Thyroid gland (tissue), 4 donors: ENCODE data around the gene TMEM175. TPM values are rescaled to one million over a fixed set of nuclear protein-coding genes. Genes with fewer than 3 reads are reported as not detected.

Experiments
- DNase-seq, 2 donors: peaks; one replicate each; pipeline ENCODE4 v3.0.0-alpha.2; 2019
- H3K27ac ChIP-seq, 3 donors: fragments of 200-600 bp; sonication (generic); 1 replicate in 2 of 3; 2 replicates in 1 of 3; pipeline ENCODE4 v1.5.1; 2016 to 2019; ENCODE audit warnings: mild to moderate bottlenecking in 1 of 3, moderate library complexity in 1 of 3
- H3K27me3 ChIP-seq: fragments of 200-600 bp; sonication (generic); one replicate; pipeline ENCODE4 v1.5.1; 2019
- H3K36me3 ChIP-seq, 2 donors: fragments of 200-600 bp; sonication (generic); one replicate each; pipeline ENCODE4 v1.5.1; 2016 to 2019
- H3K4me1 ChIP-seq, 2 donors: fragments of 200-600 bp; sonication (generic); one replicate each; pipeline ENCODE4 v1.5.1; 2017 to 2019
- H3K4me3 ChIP-seq, 3 donors: fragments of 200-600 bp; sonication (generic); replicated peaks in 1 of 3; 1 replicate in 2 of 3; 2 replicates in 1 of 3; pipeline ENCODE4 v1.5.1; 2016; ENCODE audit warnings: mild to moderate bottlenecking in 1 of 3
- H3K9me3 ChIP-seq: fragments of 200-600 bp; sonication (generic); one replicate; pipeline ENCODE4 v1.5.1; 2017
- CTCF ChIP-seq, 6 experiments: fragments of 200-600 bp in 3 of 6; fragments of 450-650 bp in 3 of 6; sonication (generic) in 3 of 6; IDR thresholded peaks; one replicate each; pipeline ENCODE4 v1.5.1; 2016 to 2019; ENCODE audit warnings: antibody characterized with exemption in 6 of 6, mild to moderate bottlenecking in 2 of 6, inconsistent platforms in 1 of 6, moderate library complexity in 1 of 6
- POLR2A ChIP-seq, 2 donors: fragments of 450-650 bp; IDR thresholded peaks; one replicate each; pipeline ENCODE4 v1.6.1; 2017; ENCODE audit warnings: antibody characterized with exemption in 2 of 2, mild to moderate bottlenecking in 2 of 2, moderate library complexity in 1 of 2
- WGBS, 2 donors: methylation state at CpG; one replicate each; pipeline ENCODE4 v1.1.5; 2017; 5-methylcytosine and 5-hydroxymethylcytosine counted together
- intact Hi-C: fragments of 100-400 bp; cut with DNase I; formaldehyde crosslinking; loops from one replicate; pipeline ENCODE4 v1.15.1; 2023
- total RNA-seq, 4 donors: library from RNA; depleted of rRNA; stranded (reverse); fragments of >200 nt; gene quantifications; one replicate each; pipeline ENCODE4 v1.2.3, GENCODE V29; 2016

Gene TMEM175
- total RNA-seq, 4 donors from 2014 or later, result 33.6 to 63.9 (median 40.4) TPM

GRCh38 chr4:911221-911751 is 21.0 kb upstream of the TMEM175 start:
- Histone ChIP-seq H3K4me3 (no peak overlapping the region), H3K36me3 (peaks cover 8 to 19% of the 10 kb centered on the region in 2 donors), H3K27me3 (no peaks in the 10 kb centered on the region), H3K9me3 (no peaks in the 10 kb centered on the region), H3K27ac (no peak overlapping the region), H3K4me1 (no peaks in the 10 kb centered on the region)
- 94% methylated on average over 18 to 23 of the region's 23 CpGs for WGBS, 2 donors
- no peak for TF ChIP-seq CTCF (IDR thresholded peaks at IDR 0.05)
- no peak for TF ChIP-seq POLR2A (IDR thresholded peaks at IDR 0.05)
- DNase-seq, result no peak
- intact Hi-C loops, result no loop called here

- H3K4me3 ChIP-seq, result no peak overlapping the region
- WGBS, 2 donors, result 87 to 92% methylated on average over 28 to 29 of the region's 29 CpGs
- no peak for DNase-seq
- H3K27me3 ChIP-seq, result no peaks in the 10 kb centered on the region
- TF ChIP-seq POLR2A (IDR thresholded peaks at IDR 0.05), result no peak
- TF ChIP-seq CTCF (IDR thresholded peaks at IDR 0.05), result no peak
- H3K4me1 ChIP-seq, result no peaks in the 10 kb centered on the region
- H3K27ac ChIP-seq, result peak overlapping the region in 2 of 3 donors; percentile 45 to 51
- no peaks in the 10 kb centered on the region for H3K9me3 ChIP-seq
- peaks cover 8 to 19% of the 10 kb centered on the region in 2 donors for H3K36me3 ChIP-seq
- intact Hi-C loops, result no loop called here
These were observed 20.3 kb upstream of the TMEM175 start for GRCh38 chr4:911871-912490.

GRCh38 chr4:912548-913279 is 19.5 kb upstream of the TMEM175 start:
- TF ChIP-seq CTCF (IDR thresholded peaks at IDR 0.05), result no peak
- TF ChIP-seq POLR2A (IDR thresholded peaks at IDR 0.05), result no peak
- peak overlapping the region in 2 of 3 donors; percentile 45 to 51 for H3K27ac ChIP-seq
- H3K4me1 ChIP-seq, result no peaks in the 10 kb centered on the region
- H3K36me3 ChIP-seq, result peaks cover 8 to 19% of the 10 kb centered on the region in 2 donors
- no peak overlapping the region for H3K4me3 ChIP-seq
- H3K27me3 ChIP-seq, result no peaks in the 10 kb centered on the region
- WGBS, 2 donors, result 83 to 85% methylated on average over 19 of the region's 19 CpGs
- intact Hi-C loops, result no loop called here
- DNase-seq, result no peak
- no peaks in the 10 kb centered on the region for H3K9me3 ChIP-seq

- H3K27me3 ChIP-seq, result no peaks in the 10 kb centered on the region
- no peaks in the 10 kb centered on the region for H3K9me3 ChIP-seq
- H3K27ac ChIP-seq, result peak overlapping the region in 1 of 3 donors; percentile 23
- intact Hi-C loops, result no loop called here
- 92 to 93% methylated on average over 4 of the region's 4 CpGs for WGBS, 2 donors
- H3K36me3 ChIP-seq, result peaks cover 8 to 19% of the 10 kb centered on the region in 2 donors
- no peak for DNase-seq
- TF ChIP-seq CTCF (IDR thresholded peaks at IDR 0.05), result no peak
- no peak for TF ChIP-seq POLR2A (IDR thresholded peaks at IDR 0.05)
- no peaks in the 10 kb centered on the region for H3K4me1 ChIP-seq
- H3K4me3 ChIP-seq, result no peak overlapping the region
These were observed 19.0 kb upstream of the TMEM175 start for GRCh38 chr4:913280-913618.

GRCh38 chr4:914531-914930 is 17.7 kb upstream of the TMEM175 start:
- 60 to 88% methylated on average over 1 to 5 of the region's 21 CpGs for WGBS, 2 donors

More at GRCh38 chr4:914531-914930, 17.7 kb upstream of the TMEM175 start:
- Histone ChIP-seq H3K4me1 (no peaks in the 10 kb centered on the region), H3K4me3 (no peak overlapping the region), H3K9me3 (no peaks in the 10 kb centered on the region), H3K36me3 (peaks cover 8 to 19% of the 10 kb centered on the region in 2 donors), H3K27me3 (no peaks in the 10 kb centered on the region), H3K27ac (no peak overlapping the region)
- DNase-seq, result no peak
- TF ChIP-seq CTCF (IDR thresholded peaks at IDR 0.05), result no peak
- TF ChIP-seq POLR2A (IDR thresholded peaks at IDR 0.05), result no peak
- intact Hi-C loops, result no loop called here
